ENCODE data around the gene ZNF264.
"Not testable (repeated sequence)": the region's sequence is repeated elsewhere in the genome, so short reads cannot be mapped to it uniquely, and the experiment has no call there.

ZNF264 gene

DNA sequence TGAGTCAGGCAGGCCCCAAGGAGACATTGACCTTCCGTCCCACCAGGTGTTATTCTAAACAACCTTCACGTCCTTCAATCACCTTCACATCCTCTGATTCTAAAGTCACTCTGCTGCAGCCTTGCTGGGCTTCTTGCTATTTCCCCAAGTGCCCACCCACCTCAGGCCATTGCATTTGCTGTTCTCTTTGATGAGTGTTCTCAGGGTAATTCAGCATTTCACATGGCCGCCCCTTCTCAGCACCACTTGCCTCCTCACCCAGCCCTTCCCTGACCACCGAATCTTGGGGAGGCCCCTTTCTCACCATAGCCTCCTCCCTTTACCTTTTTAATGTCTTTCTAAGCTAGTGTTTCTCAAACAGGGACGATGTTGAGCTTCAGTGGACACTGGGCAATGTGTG lies 53.8 kb downstream of the ZNF264 start:
- DNase-seq (ENCODE audit: low read depth, low spot score): no peak

GRCh38 chr19:57245959-57246358 lies 54.7 kb downstream of the ZNF264 start:
- DNase-seq (ENCODE audit: low read depth, low spot score): no peak

- no peak for DNase-seq (ENCODE audit: low read depth, low spot score)
Observed at GRCh38 chr19:57248646-57249045, 57.3 kb downstream of the ZNF264 start.

DNA sequence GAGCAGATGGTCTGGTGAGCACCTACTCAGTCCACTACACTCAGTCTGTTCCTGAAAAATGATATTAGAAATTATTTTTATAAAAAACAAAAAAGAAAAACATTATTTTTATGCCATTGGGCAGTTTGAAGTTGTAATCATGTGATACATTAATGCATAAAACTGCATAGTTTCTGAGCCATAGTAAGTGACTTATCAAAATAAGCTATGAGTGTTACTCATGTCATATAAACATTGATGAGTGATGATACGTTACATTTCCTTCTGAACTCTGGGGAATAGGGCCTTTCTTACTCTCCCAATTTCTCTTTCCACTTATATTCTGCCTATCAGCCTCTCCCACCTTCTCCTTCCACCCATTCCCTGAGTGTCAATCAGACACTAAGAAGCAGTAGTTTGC lies 58.0 kb downstream of the ZNF264 start:
- DNase-seq (ENCODE audit: low read depth, low spot score): no peak

GRCh38 chr19:57253767-57254166 lies 62.5 kb downstream of the ZNF264 start:
- not testable (repeated sequence) for DNase-seq (ENCODE audit: low read depth, low spot score)

DNA sequence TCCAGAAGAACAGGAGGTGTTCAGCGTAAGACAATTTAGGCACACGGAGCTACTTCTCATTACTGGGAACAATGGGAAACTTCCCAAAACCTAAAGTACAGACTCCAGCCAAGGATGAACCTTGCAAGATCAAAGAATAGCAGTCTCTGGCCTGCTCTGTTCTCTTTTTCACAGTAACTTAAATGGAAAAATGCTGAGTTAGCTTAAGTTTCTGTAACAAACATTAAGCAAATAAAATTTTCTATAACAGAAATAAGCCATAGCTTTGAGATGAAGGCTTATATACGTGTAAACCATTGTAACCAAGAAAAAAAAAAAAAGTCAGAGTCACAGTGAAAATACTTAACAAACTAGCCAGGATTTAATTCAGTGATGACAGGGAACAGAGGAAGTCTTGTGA lies 70.7 kb downstream of the ZNF264 start:
- DNase-seq (ENCODE audit: low read depth, low spot score): no peak

GRCh38 chr19:57263244-57263741 lies 72.0 kb downstream of the ZNF264 start:
- no peak for DNase-seq (ENCODE audit: low read depth, low spot score)

GRCh38 chr19:57267291-57267690 lies 76.0 kb downstream of the ZNF264 start:
- no peak for DNase-seq (ENCODE audit: low read depth, low spot score)

- no peak for DNase-seq (ENCODE audit: low read depth, low spot score)
Observed at GRCh38 chr19:57269515-57270250, 78.4 kb downstream of the ZNF264 start.

GRCh38 chr19:57271280-57271679 lies 80.0 kb downstream of the ZNF264 start:
- no peak for DNase-seq (ENCODE audit: low read depth, low spot score)

All from activated naive CD8-positive, alpha-beta T cell treated with anti-CD3 and anti-CD28 coated beads, Interleukin-2, amount 50 U/mL, for 16 hours (primary cell).